Suppressor macrophage (primary cell): ENCODE measurements around the gene TRMT11.

ENCODE experiments used
- DNase-seq, 4 experiments: peaks; one replicate each; pipeline ENCODE4 v3.0.0-alpha.2; 2020 to 2022

Gene TRMT11

GRCh38 chr6:126076992-126077664 lies 90.8 kb downstream of the TRMT11 start:
- no peak for DNase-seq

GRCh38 chr6:126077810-126078776 lies 91.8 kb downstream of the TRMT11 start:
- DNase-seq: no peak

- DNase-seq: no peak
These were observed 97.5 kb downstream of the TRMT11 start for GRCh38 chr6:126083875-126084274.

GRCh38 chr6:126086560-126086959 lies 100.2 kb downstream of the TRMT11 start:
- peak in 2 of 4 experiments; percentile 5 to 11 for DNase-seq
